GM23338 (cell line): ENCODE measurements around the gene IGFBP5.

Experiments used
- CREB1 ChIP-seq: fragments of 250-450 bp; sonication (Bioruptor Pico); IDR thresholded peaks from 2 replicates; pipeline ENCODE4 v1.5.0; 2020; ENCODE audit warnings: low read depth, mild to moderate bottlenecking, moderate library complexity
- CTCF ChIP-seq, 2 experiments: fragments of 200-600 bp in 1 of 2; sonication (generic) in 1 of 2; conservative IDR thresholded peaks; 2 replicates each; pipeline versions ENCODE4 v1.5.1 to v1.6.1; 2016 to 2017; ENCODE audit warnings: antibody characterized with exemption in 2 of 2, low read depth in 2 of 2, mild to moderate bottlenecking in 2 of 2, moderate library complexity in 1 of 2
- EZH2 ChIP-seq: fragments of 200-600 bp; sonication (generic); IDR thresholded peaks from one replicate; pipeline ENCODE4 v1.8.0; 2017; ENCODE audit warnings: antibody characterized with exemption, mild to moderate bottlenecking, low read depth; ENCODE audit not compliant: unreplicated experiment
- EZH2phosphoT487 ChIP-seq: fragments of 200-600 bp; sonication (generic); IDR thresholded peaks from one replicate; pipeline ENCODE4 v1.8.1; 2018; ENCODE audit warnings: antibody characterized with exemption; ENCODE audit not compliant: unreplicated experiment
- POLR2AphosphoS5 ChIP-seq: IDR thresholded peaks from 2 replicates; pipeline ENCODE4 v1.6.1; 2016; ENCODE audit warnings: antibody characterized with exemption, low read depth
- REST ChIP-seq: IDR thresholded peaks from one replicate; pipeline ENCODE4 v1.6.1; 2018; ENCODE audit warnings: antibody characterized with exemption; ENCODE audit not compliant: unreplicated experiment

- TF ChIP-seq CTCF (conservative IDR thresholded peaks at IDR 0.05; ENCODE audit: low read depth in 2 of 2) (no peak), REST (no peak), EZH2 (no peak), POLR2AphosphoS5 (no peak), EZH2phosphoT487 (no peak), CREB1 (CRISPR knock-in tag) (no peak)
Observed at GRCh38 chr2:216702756-216703155, 7.4 kb upstream of the IGFBP5 start.
